Measurements from ENCODE around the gene C2CD5. TPM values are rescaled to one million over a fixed set of nuclear protein-coding genes. Genes with fewer than 3 reads are reported as not detected.
"Not testable (repeated sequence)": the region's sequence is repeated elsewhere in the genome, so short reads cannot be mapped to it uniquely, and the experiment has no call there.

The C2CD5 gene
- total RNA-seq, 1 donor from 2014 or later, result 115 TPM

- Mint-ChIP-seq H3K9me3 (ENCODE audit: low read depth) (no peaks in the 10 kb centered on the region), H3K4me3 (ENCODE audit: low read depth) (no peak overlapping the region), H3K27ac (no peak overlapping the region), H3K27me3 (no peaks in the 10 kb centered on the region), H3K4me1 (ENCODE audit: low read depth) (no peaks in the 10 kb centered on the region), H3K36me3 (ENCODE audit: insufficient read depth) (peaks cover 21% of the 10 kb centered on the region)
- no peak for TF ChIP-seq CTCF (IDR thresholded peaks at IDR 0.05; ENCODE audit: unreplicated experiment)
- no peak for DNase-seq (ENCODE audit: low spot score, unreplicated experiment)
These were observed 50.0 kb downstream of the C2CD5 start for GRCh38 chr12:22494319-22494718.

GRCh38 chr12:22491034-22491433, 53.3 kb downstream of the C2CD5 start:
- peaks cover 1% of the 10 kb centered on the region for H3K4me1 Mint-ChIP-seq (ENCODE audit: low read depth)
- H3K27me3 Mint-ChIP-seq, result no peaks in the 10 kb centered on the region
- peaks cover 42% of the 10 kb centered on the region for H3K36me3 Mint-ChIP-seq (ENCODE audit: insufficient read depth)
- H3K4me3 Mint-ChIP-seq (ENCODE audit: low read depth), result no peak overlapping the region
- H3K9me3 Mint-ChIP-seq (ENCODE audit: low read depth), result no peaks in the 10 kb centered on the region
- no peak for DNase-seq (ENCODE audit: low spot score, unreplicated experiment)
- H3K27ac Mint-ChIP-seq, result no peak overlapping the region
- no peak for TF ChIP-seq CTCF (IDR thresholded peaks at IDR 0.05; ENCODE audit: unreplicated experiment)

GRCh38 chr12:22488478-22488877, 55.9 kb downstream of the C2CD5 start:
- peaks cover 55% of the 10 kb centered on the region for H3K36me3 Mint-ChIP-seq (ENCODE audit: insufficient read depth)
- H3K27ac Mint-ChIP-seq, result no peak overlapping the region
- H3K4me3 Mint-ChIP-seq (ENCODE audit: low read depth), result no peak overlapping the region
- DNase-seq (ENCODE audit: low spot score, unreplicated experiment), result no peak
- H3K4me1 Mint-ChIP-seq (ENCODE audit: low read depth), result peaks cover 15% of the 10 kb centered on the region
- H3K27me3 Mint-ChIP-seq, result no peaks in the 10 kb centered on the region
- TF ChIP-seq CTCF (IDR thresholded peaks at IDR 0.05; ENCODE audit: unreplicated experiment), result no peak
- H3K9me3 Mint-ChIP-seq (ENCODE audit: low read depth), result no peaks in the 10 kb centered on the region

- Mint-ChIP-seq H3K36me3 (ENCODE audit: insufficient read depth) (peaks cover 52% of the 10 kb centered on the region), H3K4me1 (ENCODE audit: low read depth) (peaks cover 15% of the 10 kb centered on the region)
- not testable (repeated sequence) for H3K9me3 Mint-ChIP-seq (ENCODE audit: low read depth); DNase-seq (ENCODE audit: low spot score, unreplicated experiment); H3K27me3 Mint-ChIP-seq; H3K27ac Mint-ChIP-seq; H3K4me3 Mint-ChIP-seq (ENCODE audit: low read depth)
These were observed 56.7 kb downstream of the C2CD5 start for GRCh38 chr12:22487683-22488082.

GRCh38 chr12:22481547-22482104, 62.7 kb downstream of the C2CD5 start:
- Mint-ChIP-seq H3K9me3 (ENCODE audit: low read depth) (no peaks in the 10 kb centered on the region), H3K4me3 (ENCODE audit: low read depth) (no peak overlapping the region), H3K27ac (no peak overlapping the region), H3K4me1 (ENCODE audit: low read depth) (peaks cover 15% of the 10 kb centered on the region), H3K27me3 (no peaks in the 10 kb centered on the region), H3K36me3 (ENCODE audit: insufficient read depth) (peaks cover 38% of the 10 kb centered on the region)
- no peak for TF ChIP-seq CTCF (IDR thresholded peaks at IDR 0.05; ENCODE audit: unreplicated experiment)
- no peak for DNase-seq (ENCODE audit: low spot score, unreplicated experiment)

GRCh38 chr12:22480814-22481213, 63.5 kb downstream of the C2CD5 start:
- H3K27ac Mint-ChIP-seq; DNase-seq (ENCODE audit: low spot score, unreplicated experiment); H3K27me3 Mint-ChIP-seq; H3K4me3 Mint-ChIP-seq (ENCODE audit: low read depth); H3K9me3 Mint-ChIP-seq (ENCODE audit: low read depth): not testable (repeated sequence)
- Mint-ChIP-seq H3K36me3 (ENCODE audit: insufficient read depth) (peaks cover 33% of the 10 kb centered on the region), H3K4me1 (ENCODE audit: low read depth) (peaks cover 13% of the 10 kb centered on the region)

Measured in progenitor cell of endocrine pancreas (in vitro differentiated cells).